Measurements from ENCODE around the gene NLRP3. TPM values are rescaled to one million over a fixed set of nuclear protein-coding genes. Genes with fewer than 3 reads are reported as not detected.

The NLRP3 gene
- total and polyA plus RNA-seq, 10 of the 15 experiments (the other 5 are each of a cell fraction or from before 2014, with no cell fraction given), result 1.8 to 10.4 (median 5.0) TPM

DNA sequence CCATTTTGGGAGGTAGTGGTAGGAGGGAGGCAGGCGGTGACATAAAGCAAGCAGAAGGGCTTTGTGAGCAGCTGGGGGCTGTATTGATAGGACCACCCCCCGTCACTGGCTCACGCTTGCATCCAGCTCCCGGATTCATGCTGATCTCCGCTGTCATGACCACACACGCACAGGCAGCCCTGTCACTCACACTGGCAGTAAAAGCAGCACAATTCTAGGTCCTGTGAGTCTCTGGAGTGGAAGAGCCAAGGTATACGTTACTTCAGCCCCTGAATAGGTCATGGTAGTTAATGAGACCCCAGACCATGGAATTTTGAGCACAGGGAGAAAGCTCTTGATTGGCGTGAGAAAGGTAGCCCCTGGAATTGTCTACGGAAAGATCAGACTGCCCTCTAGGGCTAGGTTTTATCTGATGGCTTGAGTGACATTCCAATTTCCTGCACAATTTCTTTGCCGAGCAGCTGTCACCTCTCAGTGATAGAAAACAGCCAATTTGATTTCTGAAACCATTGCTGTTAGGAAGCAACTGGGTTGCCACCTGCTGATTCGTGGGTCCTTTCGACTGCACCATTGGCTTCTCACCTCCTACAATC lies 36.6 kb downstream of the NLRP3 start:
- POLR2A ChIA-PET, result no interaction called here
- no peak overlapping the region for H3K4me2 ChIP-seq (ENCODE audit: control insufficient read depth, insufficient read depth)
- 39% methylated on average over 12 of the region's 12 CpGs for WGBS (ENCODE audit: insufficient coverage, insufficient replicate concordance, low lambda C conversion rate, missing lambda C conversion rate)
- no peak overlapping the region for H3K9ac ChIP-seq (ENCODE audit: control insufficient read depth, insufficient read depth, low read length)
- intact Hi-C loops (cut with micrococcal nuclease; ENCODE audit: unreplicated experiment) (no loop called here), in situ Hi-C loops (cut with MboI) (no loop called here)
- no TSS peak for BruUV-seq (replicated peaks)
- no peak overlapping the region for H3K4me3 ChIP-seq
- SMC1A ChIA-PET (ENCODE audit: uncharacterized antibody, unreplicated experiment), result interaction anchor here (1.3 to 3.6 kb wide), 3 partner anchors 10 to 62 kb away, joined by 3 to 17 read pairs (median 6); no protein-coding TSS in a partner anchor
- CTCF ChIA-PET, result interaction anchor here (0.7 to 1.6 kb wide), 3 partner anchors 11 to 63 kb away, joined by 3 to 7 read pairs (median 3); no protein-coding TSS in a partner anchor
- H3K9me3 ChIP-seq (replicated peaks; ENCODE audit: control insufficient read depth, insufficient read depth, low read length), result no peaks in the 10 kb centered on the region
- ATAC-seq (no peak), DNase-seq (ENCODE audit: low read depth, low spot score) (no peak), FAIRE-seq (no peak)
- RAD21 ChIA-PET (ENCODE audit: unreplicated experiment), result interaction anchor here (1.1 to 1.3 kb wide), 3 partner anchors 34 to 80 kb away, joined by 3 to 4 read pairs (median 3); no protein-coding TSS in a partner anchor
- no peaks in the 10 kb centered on the region for H4K20me1 ChIP-seq (ENCODE audit: control insufficient read depth, insufficient read depth)
- H2AFZ ChIP-seq (ENCODE audit: control insufficient read depth, low read depth, low read length), result no peak overlapping the region
- no peaks in the 10 kb centered on the region for H3K36me3 ChIP-seq (ENCODE audit: control insufficient read depth in 2 of 2, insufficient read depth in 2 of 2, low read length in 1 of 2)
- 0 out of 4 replicates have a peak, but pooled peaks cover 0 to 2% of the 10 kb centered on the region in 2 experiments for H3K27me3 ChIP-seq (replicated peaks in 1 of 2; ENCODE audit: control insufficient read depth in 2 of 2, insufficient read depth in 2 of 2, low read length in 1 of 2)
- H3K4me1 ChIP-seq (ENCODE audit: control insufficient read depth, insufficient read depth, low read length), result no peaks in the 10 kb centered on the region
- no peaks in the 10 kb centered on the region for H3K79me2 ChIP-seq (ENCODE audit: control insufficient read depth, insufficient read depth, low read length)
- H3K27ac ChIP-seq (ENCODE audit: control insufficient read depth, insufficient read depth), result no peak overlapping the region
- TF ChIP-seq SMAD5 (IDR thresholded peaks at IDR 0.05; ENCODE audit: low read depth) (no peak), MYB (IDR thresholded peaks at IDR 0.05; ENCODE audit: borderline replicate concordance, low read depth, low read length) (no peak)
- TF ChIP-seq, protein P1, sequence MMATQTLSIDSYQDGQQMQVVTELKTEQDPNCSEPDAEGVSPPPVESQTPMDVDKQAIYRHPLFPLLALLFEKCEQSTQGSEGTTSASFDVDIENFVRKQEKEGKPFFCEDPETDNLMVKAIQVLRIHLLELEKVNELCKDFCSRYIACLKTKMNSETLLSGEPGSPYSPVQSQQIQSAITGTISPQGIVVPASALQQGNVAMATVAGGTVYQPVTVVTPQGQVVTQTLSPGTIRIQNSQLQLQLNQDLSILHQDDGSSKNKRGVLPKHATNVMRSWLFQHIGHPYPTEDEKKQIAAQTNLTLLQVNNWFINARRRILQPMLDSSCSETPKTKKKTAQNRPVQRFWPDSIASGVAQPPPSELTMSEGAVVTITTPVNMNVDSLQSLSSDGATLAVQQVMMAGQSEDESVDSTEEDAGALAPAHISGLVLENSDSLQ (IDR thresholded peaks at IDR 0.05), result peak; percentile 14; the same call in 1 of the 2 replicates

DNA sequence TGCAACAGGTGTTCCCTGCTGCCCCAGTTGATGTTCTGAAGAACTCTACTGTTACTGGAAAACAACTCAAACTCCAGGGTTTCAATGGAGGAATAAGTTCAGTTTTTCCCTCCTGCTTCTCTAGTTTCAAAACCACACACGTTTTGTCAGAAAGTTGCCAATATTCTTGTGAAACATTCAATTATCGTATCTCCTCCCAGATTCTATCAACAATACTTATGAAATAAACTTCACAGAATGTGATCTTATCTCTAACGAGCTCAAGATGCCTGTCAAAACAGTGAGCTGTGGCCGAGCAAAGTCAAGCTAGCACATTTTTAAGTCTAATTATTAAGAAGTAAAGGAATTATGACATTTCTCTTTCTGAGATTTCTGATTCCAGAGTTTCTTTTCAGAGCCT lies 37.3 kb downstream of the NLRP3 start:
- no peak for FAIRE-seq
- Histone ChIP-seq H3K4me3 (no peak overlapping the region), H3K27ac (ENCODE audit: control insufficient read depth, insufficient read depth) (no peak overlapping the region), H3K4me1 (ENCODE audit: control insufficient read depth, insufficient read depth, low read length) (no peaks in the 10 kb centered on the region), H3K9me3 (replicated peaks; ENCODE audit: control insufficient read depth, insufficient read depth, low read length) (no peaks in the 10 kb centered on the region), H3K4me2 (ENCODE audit: control insufficient read depth, insufficient read depth) (no peak overlapping the region), H3K36me3 (ENCODE audit: control insufficient read depth in 2 of 2, insufficient read depth in 2 of 2, low read length in 1 of 2) (no peaks in the 10 kb centered on the region), H2AFZ (ENCODE audit: control insufficient read depth, low read depth, low read length) (no peak overlapping the region), H3K9ac (ENCODE audit: control insufficient read depth, insufficient read depth, low read length) (no peak overlapping the region), H3K27me3 (replicated peaks in 1 of 2; ENCODE audit: control insufficient read depth in 2 of 2, insufficient read depth in 2 of 2, low read length in 1 of 2) (0 out of 4 replicates have a peak, but pooled peaks cover 0 to 2% of the 10 kb centered on the region in 2 experiments), H3K79me2 (ENCODE audit: control insufficient read depth, insufficient read depth, low read length) (no peaks in the 10 kb centered on the region), H4K20me1 (ENCODE audit: control insufficient read depth, insufficient read depth) (no peaks in the 10 kb centered on the region)
- no peak for DNase-seq (ENCODE audit: low read depth, low spot score)
- ATAC-seq, result no peak
- intact Hi-C loops (cut with micrococcal nuclease; ENCODE audit: unreplicated experiment) (no loop called here), in situ Hi-C loops (cut with MboI) (no loop called here)
- RAD21 ChIA-PET (ENCODE audit: unreplicated experiment), result interaction anchor here (1.1 to 1.3 kb wide), 3 partner anchors 33 to 81 kb away, joined by 3 to 4 read pairs (median 3); no protein-coding TSS in a partner anchor
- no peak for TF ChIP-seq ASH2L (IDR thresholded peaks at IDR 0.05; ENCODE audit: borderline replicate concordance, low read depth)
- TF ChIP-seq ATF7 (IDR thresholded peaks at IDR 0.05; ENCODE audit: low read depth), result no peak
- TF ChIP-seq RELA (IDR thresholded peaks at IDR 0.05; ENCODE audit: borderline replicate concordance, partially characterized antibody), result no peak
- no peak for TF ChIP-seq MEF2A (IDR thresholded peaks at IDR 0.05; ENCODE audit: insufficient read depth, low read depth, low read length)
- TF ChIP-seq MYC (IDR thresholded peaks at IDR 0.05; ENCODE audit: insufficient read depth, insufficient read length, insufficient replicate concordance, low read length, severe bottlenecking), result no peak
- TF ChIP-seq NFYA (IDR thresholded peaks at IDR 0.05; ENCODE audit: borderline replicate concordance, low read depth, low read length), result no peak
- TF ChIP-seq RBBP5 (conservative IDR thresholded peaks at IDR 0.05), result no peak
- TF ChIP-seq, protein P2, sequence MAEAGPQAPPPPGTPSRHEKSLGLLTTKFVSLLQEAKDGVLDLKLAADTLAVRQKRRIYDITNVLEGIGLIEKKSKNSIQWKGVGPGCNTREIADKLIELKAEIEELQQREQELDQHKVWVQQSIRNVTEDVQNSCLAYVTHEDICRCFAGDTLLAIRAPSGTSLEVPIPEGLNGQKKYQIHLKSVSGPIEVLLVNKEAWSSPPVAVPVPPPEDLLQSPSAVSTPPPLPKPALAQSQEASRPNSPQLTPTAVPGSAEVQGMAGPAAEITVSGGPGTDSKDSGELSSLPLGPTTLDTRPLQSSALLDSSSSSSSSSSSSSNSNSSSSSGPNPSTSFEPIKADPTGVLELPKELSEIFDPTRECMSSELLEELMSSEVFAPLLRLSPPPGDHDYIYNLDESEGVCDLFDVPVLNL (IDR thresholded peaks at IDR 0.05; ENCODE audit: low read depth, low read length), result no peak
- no peak for TF ChIP-seq BRCA1 (IDR thresholded peaks at IDR 0.05; ENCODE audit: low read depth, low read length)
- 8% methylated on average over 4 of the region's 4 CpGs for WGBS (ENCODE audit: insufficient coverage, insufficient replicate concordance, low lambda C conversion rate, missing lambda C conversion rate)
- CTCF ChIA-PET, result interaction anchor here (0.7 to 1.6 kb wide), 3 partner anchors 12 to 64 kb away, joined by 3 to 7 read pairs (median 3); no protein-coding TSS in a partner anchor
- SMC1A ChIA-PET (ENCODE audit: uncharacterized antibody, unreplicated experiment), result interaction anchor here (1.0 to 3.6 kb wide), 4 partner anchors 9 to 63 kb away, joined by 3 to 17 read pairs (median 5); no protein-coding TSS in a partner anchor
- POLR2A ChIA-PET, result no interaction called here
- no TSS peak for BruUV-seq (replicated peaks)
